Measurements from ENCODE around the gene DRC7. TPM values are rescaled to one million over a fixed set of nuclear protein-coding genes. Genes with fewer than 3 reads are reported as not detected.

DRC7 gene
- total RNA-seq, 1 experiment from 2014 or later, result not detected

DNA sequence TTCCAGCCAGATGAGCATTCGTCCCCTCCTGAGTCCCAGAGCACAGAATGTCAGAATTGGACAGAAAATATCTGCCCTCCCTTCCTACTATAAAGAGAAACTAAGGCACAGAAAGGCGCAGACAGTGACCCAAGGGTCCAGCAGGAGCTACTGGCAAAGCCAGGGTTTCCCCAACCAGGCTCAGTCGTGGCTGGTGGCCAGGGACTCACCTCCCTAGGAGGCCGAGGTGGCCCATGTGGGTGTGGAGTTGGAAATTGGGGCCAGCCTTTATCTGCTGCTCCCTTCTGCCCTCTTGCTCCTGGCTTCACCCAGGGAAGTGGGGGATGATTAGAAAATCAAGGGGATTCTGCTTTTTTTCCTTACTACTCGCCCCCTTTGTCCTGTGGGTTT, 1.1 kb downstream of the DRC7 start:
- POLR2A ChIA-PET, result no interaction called here
- no peaks in the 10 kb centered on the region for H3K36me3 Mint-ChIP-seq
- TF ChIP-seq, protein P1, sequence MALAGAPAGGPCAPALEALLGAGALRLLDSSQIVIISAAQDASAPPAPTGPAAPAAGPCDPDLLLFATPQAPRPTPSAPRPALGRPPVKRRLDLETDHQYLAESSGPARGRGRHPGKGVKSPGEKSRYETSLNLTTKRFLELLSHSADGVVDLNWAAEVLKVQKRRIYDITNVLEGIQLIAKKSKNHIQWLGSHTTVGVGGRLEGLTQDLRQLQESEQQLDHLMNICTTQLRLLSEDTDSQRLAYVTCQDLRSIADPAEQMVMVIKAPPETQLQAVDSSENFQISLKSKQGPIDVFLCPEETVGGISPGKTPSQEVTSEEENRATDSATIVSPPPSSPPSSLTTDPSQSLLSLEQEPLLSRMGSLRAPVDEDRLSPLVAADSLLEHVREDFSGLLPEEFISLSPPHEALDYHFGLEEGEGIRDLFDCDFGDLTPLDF (CRISPR knock-in tag; IDR thresholded peaks at IDR 0.05), result no peak
- TF ChIP-seq NR1H2 (CRISPR knock-in tag; IDR thresholded peaks at IDR 0.05) (no peak), EMX1 (CRISPR knock-in tag; IDR thresholded peaks at IDR 0.05) (no peak), GTF2I (CRISPR knock-in tag; conservative IDR thresholded peaks at IDR 0.05) (no peak), SMAD4 (CRISPR knock-in tag; IDR thresholded peaks at IDR 0.05) (no peak), ZNF317 (CRISPR knock-in tag; IDR thresholded peaks at IDR 0.05; ENCODE audit: borderline replicate concordance, low read depth) (no peak), HMGA2 (CRISPR knock-in tag; IDR thresholded peaks at IDR 0.05) (no peak), ZNF423 (CRISPR knock-in tag; IDR thresholded peaks at IDR 0.05) (no peak), OVOL2 (CRISPR knock-in tag; IDR thresholded peaks at IDR 0.05; ENCODE audit: borderline replicate concordance) (no peak)
- TF ChIP-seq, protein P2, sequence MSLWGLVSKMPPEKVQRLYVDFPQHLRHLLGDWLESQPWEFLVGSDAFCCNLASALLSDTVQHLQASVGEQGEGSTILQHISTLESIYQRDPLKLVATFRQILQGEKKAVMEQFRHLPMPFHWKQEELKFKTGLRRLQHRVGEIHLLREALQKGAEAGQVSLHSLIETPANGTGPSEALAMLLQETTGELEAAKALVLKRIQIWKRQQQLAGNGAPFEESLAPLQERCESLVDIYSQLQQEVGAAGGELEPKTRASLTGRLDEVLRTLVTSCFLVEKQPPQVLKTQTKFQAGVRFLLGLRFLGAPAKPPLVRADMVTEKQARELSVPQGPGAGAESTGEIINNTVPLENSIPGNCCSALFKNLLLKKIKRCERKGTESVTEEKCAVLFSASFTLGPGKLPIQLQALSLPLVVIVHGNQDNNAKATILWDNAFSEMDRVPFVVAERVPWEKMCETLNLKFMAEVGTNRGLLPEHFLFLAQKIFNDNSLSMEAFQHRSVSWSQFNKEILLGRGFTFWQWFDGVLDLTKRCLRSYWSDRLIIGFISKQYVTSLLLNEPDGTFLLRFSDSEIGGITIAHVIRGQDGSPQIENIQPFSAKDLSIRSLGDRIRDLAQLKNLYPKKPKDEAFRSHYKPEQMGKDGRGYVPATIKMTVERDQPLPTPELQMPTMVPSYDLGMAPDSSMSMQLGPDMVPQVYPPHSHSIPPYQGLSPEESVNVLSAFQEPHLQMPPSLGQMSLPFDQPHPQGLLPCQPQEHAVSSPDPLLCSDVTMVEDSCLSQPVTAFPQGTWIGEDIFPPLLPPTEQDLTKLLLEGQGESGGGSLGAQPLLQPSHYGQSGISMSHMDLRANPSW (CRISPR knock-in tag; conservative IDR thresholded peaks at IDR 0.05; ENCODE audit: low read depth), result no peak

DNA sequence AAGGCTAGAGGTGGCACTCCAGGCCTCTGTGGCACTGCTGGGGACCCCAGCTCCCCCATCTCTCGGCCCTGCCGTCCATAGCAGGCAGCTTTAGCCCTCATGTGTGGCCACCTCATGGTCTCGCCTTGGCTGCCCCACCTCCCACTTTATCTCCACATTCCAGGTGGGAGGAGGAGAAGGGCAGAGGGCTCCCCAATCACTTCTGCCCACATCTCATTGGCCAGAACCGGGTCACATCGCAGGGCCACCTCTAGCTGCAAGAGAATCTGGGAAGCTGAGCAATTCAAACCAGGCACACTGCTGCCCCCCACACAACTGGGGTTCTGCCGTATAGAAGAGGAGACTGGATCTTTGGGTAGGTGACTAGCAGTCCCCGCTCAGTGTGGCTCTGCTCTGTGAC, 1.6 kb downstream of the DRC7 start:
- H3K36me3 Mint-ChIP-seq, result no peaks in the 10 kb centered on the region
- H3K4me1 Mint-ChIP-seq, result peaks cover 6% of the 10 kb centered on the region
- no peak for DNase-seq (ENCODE audit: low spot score)
- no peaks in the 10 kb centered on the region for H3K27me3 Mint-ChIP-seq (ENCODE audit: low read depth)
- ATAC-seq, result no peak
- no peak overlapping the region for H3K4me3 Mint-ChIP-seq
- ChIA-PET POLR2A (no interaction called here), CTCF (interaction anchor here (1.7 kb wide), 1 partner anchor 105 kb away, joined by 3 read pairs; no protein-coding TSS in a partner anchor)
- TF ChIP-seq SMAD4 (CRISPR knock-in tag; IDR thresholded peaks at IDR 0.05), result no peak
- TF ChIP-seq, protein P3, sequence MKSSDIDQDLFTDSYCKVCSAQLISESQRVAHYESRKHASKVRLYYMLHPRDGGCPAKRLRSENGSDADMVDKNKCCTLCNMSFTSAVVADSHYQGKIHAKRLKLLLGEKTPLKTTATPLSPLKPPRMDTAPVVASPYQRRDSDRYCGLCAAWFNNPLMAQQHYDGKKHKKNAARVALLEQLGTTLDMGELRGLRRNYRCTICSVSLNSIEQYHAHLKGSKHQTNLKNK (CRISPR knock-in tag; IDR thresholded peaks at IDR 0.05), result no peak
- TF ChIP-seq, protein P4, sequence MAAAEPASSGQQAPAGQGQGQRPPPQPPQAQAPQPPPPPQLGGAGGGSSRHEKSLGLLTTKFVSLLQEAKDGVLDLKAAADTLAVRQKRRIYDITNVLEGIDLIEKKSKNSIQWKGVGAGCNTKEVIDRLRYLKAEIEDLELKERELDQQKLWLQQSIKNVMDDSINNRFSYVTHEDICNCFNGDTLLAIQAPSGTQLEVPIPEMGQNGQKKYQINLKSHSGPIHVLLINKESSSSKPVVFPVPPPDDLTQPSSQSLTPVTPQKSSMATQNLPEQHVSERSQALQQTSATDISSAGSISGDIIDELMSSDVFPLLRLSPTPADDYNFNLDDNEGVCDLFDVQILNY (CRISPR knock-in tag; IDR thresholded peaks at IDR 0.05), result no peak
- no peak for TF ChIP-seq RELA (CRISPR knock-in tag; IDR thresholded peaks at IDR 0.05; ENCODE audit: borderline replicate concordance)
- TF ChIP-seq ATF1 (CRISPR knock-in tag; IDR thresholded peaks at IDR 0.05), result no peak
- no peak for TF ChIP-seq NFATC4 (CRISPR knock-in tag; IDR thresholded peaks at IDR 0.05)
- TF ChIP-seq, protein P5, sequence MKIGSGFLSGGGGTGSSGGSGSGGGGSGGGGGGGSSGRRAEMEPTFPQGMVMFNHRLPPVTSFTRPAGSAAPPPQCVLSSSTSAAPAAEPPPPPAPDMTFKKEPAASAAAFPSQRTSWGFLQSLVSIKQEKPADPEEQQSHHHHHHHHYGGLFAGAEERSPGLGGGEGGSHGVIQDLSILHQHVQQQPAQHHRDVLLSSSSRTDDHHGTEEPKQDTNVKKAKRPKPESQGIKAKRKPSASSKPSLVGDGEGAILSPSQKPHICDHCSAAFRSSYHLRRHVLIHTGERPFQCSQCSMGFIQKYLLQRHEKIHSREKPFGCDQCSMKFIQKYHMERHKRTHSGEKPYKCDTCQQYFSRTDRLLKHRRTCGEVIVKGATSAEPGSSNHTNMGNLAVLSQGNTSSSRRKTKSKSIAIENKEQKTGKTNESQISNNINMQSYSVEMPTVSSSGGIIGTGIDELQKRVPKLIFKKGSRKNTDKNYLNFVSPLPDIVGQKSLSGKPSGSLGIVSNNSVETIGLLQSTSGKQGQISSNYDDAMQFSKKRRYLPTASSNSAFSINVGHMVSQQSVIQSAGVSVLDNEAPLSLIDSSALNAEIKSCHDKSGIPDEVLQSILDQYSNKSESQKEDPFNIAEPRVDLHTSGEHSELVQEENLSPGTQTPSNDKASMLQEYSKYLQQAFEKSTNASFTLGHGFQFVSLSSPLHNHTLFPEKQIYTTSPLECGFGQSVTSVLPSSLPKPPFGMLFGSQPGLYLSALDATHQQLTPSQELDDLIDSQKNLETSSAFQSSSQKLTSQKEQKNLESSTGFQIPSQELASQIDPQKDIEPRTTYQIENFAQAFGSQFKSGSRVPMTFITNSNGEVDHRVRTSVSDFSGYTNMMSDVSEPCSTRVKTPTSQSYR (CRISPR knock-in tag; IDR thresholded peaks at IDR 0.05), result no peak
- TF ChIP-seq, protein P6, sequence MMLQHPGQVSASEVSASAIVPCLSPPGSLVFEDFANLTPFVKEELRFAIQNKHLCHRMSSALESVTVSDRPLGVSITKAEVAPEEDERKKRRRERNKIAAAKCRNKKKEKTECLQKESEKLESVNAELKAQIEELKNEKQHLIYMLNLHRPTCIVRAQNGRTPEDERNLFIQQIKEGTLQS (CRISPR knock-in tag; conservative IDR thresholded peaks at IDR 0.05), result no peak
- TF ChIP-seq NR2C2 (CRISPR knock-in tag; IDR thresholded peaks at IDR 0.05), result no peak
- TF ChIP-seq, protein P2 (CRISPR knock-in tag; conservative IDR thresholded peaks at IDR 0.05; ENCODE audit: low read depth), result no peak
- TF ChIP-seq, protein P7, sequence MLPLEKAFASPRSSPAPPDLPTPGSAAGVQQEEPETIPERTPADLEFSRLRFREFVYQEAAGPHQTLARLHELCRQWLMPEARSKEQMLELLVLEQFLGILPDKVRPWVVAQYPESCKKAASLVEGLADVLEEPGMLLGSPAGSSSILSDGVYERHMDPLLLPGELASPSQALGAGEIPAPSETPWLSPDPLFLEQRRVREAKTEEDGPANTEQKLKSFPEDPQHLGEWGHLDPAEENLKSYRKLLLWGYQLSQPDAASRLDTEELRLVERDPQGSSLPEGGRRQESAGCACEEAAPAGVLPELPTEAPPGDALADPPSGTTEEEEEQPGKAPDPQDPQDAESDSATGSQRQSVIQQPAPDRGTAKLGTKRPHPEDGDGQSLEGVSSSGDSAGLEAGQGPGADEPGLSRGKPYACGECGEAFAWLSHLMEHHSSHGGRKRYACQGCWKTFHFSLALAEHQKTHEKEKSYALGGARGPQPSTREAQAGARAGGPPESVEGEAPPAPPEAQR (CRISPR knock-in tag; IDR thresholded peaks at IDR 0.05), result no peak
- H3K9me3 Mint-ChIP-seq, result no peaks in the 10 kb centered on the region
- no peak overlapping the region for H3K27ac Mint-ChIP-seq

More for the DNA sequence above, 1.1 kb downstream of the DRC7 start:
- no peak for DNase-seq (ENCODE audit: low spot score)
- Mint-ChIP-seq H3K27ac (no peak overlapping the region), H3K4me1 (peaks cover 6% of the 10 kb centered on the region), H3K27me3 (ENCODE audit: low read depth) (no peaks in the 10 kb centered on the region), H3K9me3 (no peaks in the 10 kb centered on the region), H3K4me3 (no peak overlapping the region)
- no peak for ATAC-seq
- CTCF ChIA-PET, result interaction anchor here (1.7 kb wide), 1 partner anchor 104 kb away, joined by 3 read pairs; no protein-coding TSS in a partner anchor

All from WTC11 (cell line).